CD4-positive, alpha-beta T cell treated with Interleukin-12 subunit alpha and Interleukin-12 subunit beta, for 1 hour (primary cell): ENCODE data around the gene TSGA10.
"Not testable (repeated sequence)": the region's sequence is repeated elsewhere in the genome, so short reads cannot be mapped to it uniquely, and the experiment has no call there.

Experiments used
- DNase-seq: peaks from one replicate; pipeline ENCODE4 v3.0.0-alpha.2; 2020

Gene TSGA10

GRCh38 chr2:99067871-99068625 is 86.7 kb downstream of the TSGA10 start:
- no peak for DNase-seq

- peak; percentile 51 for DNase-seq
Observed at GRCh38 chr2:99066075-99066958, 88.4 kb downstream of the TSGA10 start.

- not testable (repeated sequence) for DNase-seq
Observed at GRCh38 chr2:99049187-99049586, 105.6 kb downstream of the TSGA10 start.

GRCh38 chr2:99040736-99041300 is 113.9 kb downstream of the TSGA10 start:
- DNase-seq, result not testable (repeated sequence)

- no peak for DNase-seq
Observed at GRCh38 chr2:99035920-99036319, 118.8 kb downstream of the TSGA10 start.

- DNase-seq, result no peak
Observed at GRCh38 chr2:99032786-99033185, 122.0 kb downstream of the TSGA10 start.

- no peak for DNase-seq
Observed at GRCh38 chr2:99032001-99032400, 122.7 kb downstream of the TSGA10 start.

- DNase-seq, result no peak
Observed at GRCh38 chr2:99031481-99031880, 123.3 kb downstream of the TSGA10 start.

- no peak for DNase-seq
Observed at GRCh38 chr2:99028558-99028957, 126.2 kb downstream of the TSGA10 start.

GRCh38 chr2:99027856-99028255 is 126.9 kb downstream of the TSGA10 start:
- no peak for DNase-seq

GRCh38 chr2:99000708-99001107 is 154.0 kb downstream of the TSGA10 start:
- no peak for DNase-seq

- not testable (repeated sequence) for DNase-seq
Observed at GRCh38 chr2:98988695-98989094, 166.0 kb downstream of the TSGA10 start.

- DNase-seq, result no peak
Observed at GRCh38 chr2:98985905-98986666, 168.7 kb downstream of the TSGA10 start.

- no peak for DNase-seq
Observed at GRCh38 chr2:98975611-98976010, 179.1 kb downstream of the TSGA10 start.

GRCh38 chr2:98972582-98973167 is 182.1 kb downstream of the TSGA10 start:
- DNase-seq, result no peak

GRCh38 chr2:98959810-98960507 is 194.8 kb downstream of the TSGA10 start:
- no peak for DNase-seq

GRCh38 chr2:98952966-98953365 is 201.8 kb downstream of the TSGA10 start:
- DNase-seq, result no peak

GRCh38 chr2:98948956-98949739 is 205.6 kb downstream of the TSGA10 start:
- DNase-seq, result no peak

- DNase-seq, result no peak
Observed at GRCh38 chr2:98947554-98947953, 207.2 kb downstream of the TSGA10 start.
